ENCODE data around the gene TRNT1. TPM values are rescaled to one million over a fixed set of nuclear protein-coding genes. Genes with fewer than 3 reads are reported as not detected.

The TRNT1 gene
- 10 to 100 TPM; 15.1 to 29.2 (median 17.6) TPM for total RNA-seq

- no peak for TF ChIP-seq CTCF (IDR thresholded peaks at IDR 0.05; ENCODE audit: low read depth)
Observed at GRCh38 chr3:3126477-3127431, at the start of gene TRNT1. TSS of gene TRNT1 (plus strand) at chr3:3126940. CDS start at chr3:3129041, 2,101 bp downstream.

GRCh38 chr3:3080309-3080708 is 46.4 kb upstream of the TRNT1 start:
- no peak for TF ChIP-seq CTCF (IDR thresholded peaks at IDR 0.05; ENCODE audit: low read depth)

- no peak for TF ChIP-seq CTCF (IDR thresholded peaks at IDR 0.05; ENCODE audit: low read depth)
Observed at GRCh38 chr3:3081381-3082233, 45.1 kb upstream of the TRNT1 start.

GRCh38 chr3:3082234-3082924 is 44.4 kb upstream of the TRNT1 start:
- no peak for TF ChIP-seq CTCF (IDR thresholded peaks at IDR 0.05; ENCODE audit: low read depth)

GRCh38 chr3:3084890-3085289 is 41.9 kb upstream of the TRNT1 start:
- no peak for TF ChIP-seq CTCF (IDR thresholded peaks at IDR 0.05; ENCODE audit: low read depth)

GRCh38 chr3:3085782-3086181 is 41.0 kb upstream of the TRNT1 start:
- no peak for TF ChIP-seq CTCF (IDR thresholded peaks at IDR 0.05; ENCODE audit: low read depth)

Measured in subcutaneous adipose tissue (tissue), 4 donors.